GM18511 (cell line): ENCODE measurements around the gene POU4F3.

Experiments
- ATAC-seq: cut with Tn5 transposase; IDR thresholded peaks from one replicate; pipeline ENCODE4 v1.9.1; 2021; ENCODE audit warnings: mild to moderate bottlenecking, moderate library complexity; ENCODE audit not compliant: unreplicated experiment

The POU4F3 gene

DNA sequence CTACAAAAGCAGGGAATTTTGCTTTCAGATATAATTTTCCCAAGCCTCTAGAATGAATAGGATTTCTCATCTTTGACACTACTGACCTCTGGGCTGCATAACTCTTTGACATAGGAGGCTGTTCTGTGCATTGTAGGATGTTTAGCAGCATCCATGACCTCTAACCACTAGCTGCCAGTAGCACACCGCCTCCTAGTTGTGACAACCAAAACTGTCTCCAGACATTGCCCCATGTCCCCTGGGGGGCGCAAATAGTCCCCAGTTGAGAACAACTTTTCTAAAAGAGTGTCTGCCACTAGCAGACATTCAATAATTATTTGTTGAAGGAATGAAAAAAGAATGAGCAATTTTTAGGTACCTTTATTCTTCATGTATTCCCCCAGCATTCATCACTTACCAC, 51.8 kb downstream of the POU4F3 start:
- no peak for ATAC-seq
